GM19238 (cell line): ENCODE measurements around the gene GATA6.

ENCODE experiments used
- DNase-seq: peaks from one replicate; pipeline ENCODE4 v3.0.0; 2011; ENCODE audit warnings: low spot score; ENCODE audit not compliant: insufficient read length

Gene GATA6

GRCh38 chr18:22166069-22166950 is 3.1 kb upstream of the GATA6 start:
- no peak for DNase-seq

- DNase-seq = no peak
Measured at GRCh38 chr18:22167091-22167470, 2.3 kb upstream of the GATA6 start.

GRCh38 chr18:22167471-22168241 is 1.7 kb upstream of the GATA6 start:
- no peak for DNase-seq

GRCh38 chr18:22168360-22168921 is 948 bp upstream of the GATA6 start:
- no peak for DNase-seq

- DNase-seq = no peak
Measured at GRCh38 chr18:22169889-22170420, 566 bp downstream of the GATA6 start.

- no peak for DNase-seq
Measured at GRCh38 chr18:22170421-22171257, 1.2 kb downstream of the GATA6 start.

- DNase-seq = no peak
Measured at GRCh38 chr18:22171258-22172119, 2.1 kb downstream of the GATA6 start.

- DNase-seq = no peak
Measured at GRCh38 chr18:22172120-22172582, 2.8 kb downstream of the GATA6 start.

- DNase-seq = no peak
Measured at GRCh38 chr18:22172594-22173049, 3.2 kb downstream of the GATA6 start.

GRCh38 chr18:22173221-22173927 is 4.0 kb downstream of the GATA6 start:
- DNase-seq = no peak

- no peak for DNase-seq
Measured at GRCh38 chr18:22173928-22174301, 4.5 kb downstream of the GATA6 start.

GRCh38 chr18:22174341-22175145 is 5.2 kb downstream of the GATA6 start:
- no peak for DNase-seq

- no peak for DNase-seq
Measured at GRCh38 chr18:22175346-22175745, 6.0 kb downstream of the GATA6 start.

- no peak for DNase-seq
Measured at GRCh38 chr18:22176420-22177326, 7.3 kb downstream of the GATA6 start.

- DNase-seq = no peak
Measured at GRCh38 chr18:22177327-22177871, 8.0 kb downstream of the GATA6 start.

- no peak for DNase-seq
Measured at GRCh38 chr18:22179174-22179573, 9.8 kb downstream of the GATA6 start.

- no peak for DNase-seq
Measured at GRCh38 chr18:22179631-22180030, 10.2 kb downstream of the GATA6 start.
